ENCODE results near the gene DDX39B. TPM values are rescaled to one million over a fixed set of nuclear protein-coding genes. Genes with fewer than 3 reads are reported as not detected.

Gene DDX39B
- total and polyA plus RNA-seq, 9 of the 15 experiments (the other 6 are each of a cell fraction or from before 2014, with no cell fraction given), result 479 to 869 (median 592) TPM

DNA sequence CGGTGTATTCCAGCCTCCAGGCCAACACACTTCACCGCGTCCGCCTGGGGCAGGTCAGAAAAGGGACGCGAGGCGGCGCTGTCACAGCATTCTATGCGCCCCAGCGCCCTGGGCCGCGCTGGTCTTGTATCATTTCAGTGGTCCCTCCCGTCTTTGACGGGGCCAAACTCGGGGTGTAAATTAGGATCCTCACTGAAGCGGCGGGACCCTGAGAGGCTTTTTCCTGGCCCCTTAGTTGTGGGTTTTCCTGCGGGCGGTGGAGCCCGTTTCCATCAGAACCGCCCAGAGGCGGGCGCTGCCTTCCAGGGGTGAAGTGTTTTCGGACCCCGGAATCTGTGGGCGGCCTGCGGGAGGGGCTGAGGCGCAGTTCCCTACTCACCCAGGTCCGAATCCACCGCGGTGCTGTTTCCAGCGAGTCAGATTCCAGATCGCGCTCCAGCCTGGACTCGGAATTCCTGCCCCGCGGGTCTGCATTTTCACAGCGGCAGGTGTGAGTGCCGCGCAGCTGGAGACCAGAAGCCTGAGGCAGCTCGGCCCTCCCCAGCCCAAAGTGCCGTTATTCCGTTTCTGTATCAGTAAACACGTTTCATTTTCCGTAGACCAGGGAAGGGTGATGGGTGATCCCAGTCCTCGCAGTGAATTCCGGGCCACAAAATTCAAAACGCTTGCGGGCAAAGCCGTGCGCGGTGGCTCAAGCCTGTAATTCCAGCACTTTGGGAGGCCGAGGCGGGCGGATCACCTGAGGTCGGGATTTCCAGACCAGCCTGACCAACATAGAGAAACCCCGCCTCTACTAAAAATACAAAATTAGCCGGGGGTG lies 47.7 kb downstream of the DDX39B start (continued):
- TF ChIP-seq TEAD4 (IDR thresholded peaks at IDR 0.05; ENCODE audit: low read length), result peak; percentile 51; the same call in 1 of the 2 replicates
- no peak for TF ChIP-seq TEAD4 (CRISPR knock-in tag; IDR thresholded peaks at IDR 0.05; ENCODE audit: borderline replicate concordance)
- peak; percentile 60; the same call in 1 of the 2 replicates for TF ChIP-seq ESRRA (IDR thresholded peaks at IDR 0.05; ENCODE audit: borderline replicate concordance, low read depth)
- TF ChIP-seq CHD4 (IDR thresholded peaks at IDR 0.05; ENCODE audit: insufficient read depth, insufficient replicate concordance, low read depth, low read length, poor library complexity, severe bottlenecking), result no peak
- peak; percentile 79 for TF ChIP-seq RBFOX2 (IDR thresholded peaks at IDR 0.05; ENCODE audit: low read depth, low read length)
- peak; percentile 42; the same call in 1 of the 2 replicates for TF ChIP-seq HCFC1 (IDR thresholded peaks at IDR 0.05; ENCODE audit: low read depth, low read length)
- TF ChIP-seq NFIC (IDR thresholded peaks at IDR 0.05), result peak; percentile 23; the same call in 1 of the 2 replicates
- TF ChIP-seq ZNF785 (CRISPR knock-in tag; IDR thresholded peaks at IDR 0.05), result no peak
- no peak for TF ChIP-seq ZC3H8 (IDR thresholded peaks at IDR 0.05)
- TF ChIP-seq, protein P1, sequence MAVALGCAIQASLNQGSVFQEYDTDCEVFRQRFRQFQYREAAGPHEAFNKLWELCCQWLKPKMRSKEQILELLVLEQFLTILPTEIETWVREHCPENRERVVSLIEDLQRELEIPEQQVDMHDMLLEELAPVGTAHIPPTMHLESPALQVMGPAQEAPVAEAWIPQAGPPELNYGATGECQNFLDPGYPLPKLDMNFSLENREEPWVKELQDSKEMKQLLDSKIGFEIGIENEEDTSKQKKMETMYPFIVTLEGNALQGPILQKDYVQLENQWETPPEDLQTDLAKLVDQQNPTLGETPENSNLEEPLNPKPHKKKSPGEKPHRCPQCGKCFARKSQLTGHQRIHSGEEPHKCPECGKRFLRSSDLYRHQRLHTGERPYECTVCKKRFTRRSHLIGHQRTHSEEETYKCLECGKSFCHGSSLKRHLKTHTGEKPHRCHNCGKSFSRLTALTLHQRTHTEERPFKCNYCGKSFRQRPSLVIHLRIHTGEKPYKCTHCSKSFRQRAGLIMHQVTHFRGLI (CRISPR knock-in tag; IDR thresholded peaks at IDR 0.05), result no peak
- TF ChIP-seq, protein P2, sequence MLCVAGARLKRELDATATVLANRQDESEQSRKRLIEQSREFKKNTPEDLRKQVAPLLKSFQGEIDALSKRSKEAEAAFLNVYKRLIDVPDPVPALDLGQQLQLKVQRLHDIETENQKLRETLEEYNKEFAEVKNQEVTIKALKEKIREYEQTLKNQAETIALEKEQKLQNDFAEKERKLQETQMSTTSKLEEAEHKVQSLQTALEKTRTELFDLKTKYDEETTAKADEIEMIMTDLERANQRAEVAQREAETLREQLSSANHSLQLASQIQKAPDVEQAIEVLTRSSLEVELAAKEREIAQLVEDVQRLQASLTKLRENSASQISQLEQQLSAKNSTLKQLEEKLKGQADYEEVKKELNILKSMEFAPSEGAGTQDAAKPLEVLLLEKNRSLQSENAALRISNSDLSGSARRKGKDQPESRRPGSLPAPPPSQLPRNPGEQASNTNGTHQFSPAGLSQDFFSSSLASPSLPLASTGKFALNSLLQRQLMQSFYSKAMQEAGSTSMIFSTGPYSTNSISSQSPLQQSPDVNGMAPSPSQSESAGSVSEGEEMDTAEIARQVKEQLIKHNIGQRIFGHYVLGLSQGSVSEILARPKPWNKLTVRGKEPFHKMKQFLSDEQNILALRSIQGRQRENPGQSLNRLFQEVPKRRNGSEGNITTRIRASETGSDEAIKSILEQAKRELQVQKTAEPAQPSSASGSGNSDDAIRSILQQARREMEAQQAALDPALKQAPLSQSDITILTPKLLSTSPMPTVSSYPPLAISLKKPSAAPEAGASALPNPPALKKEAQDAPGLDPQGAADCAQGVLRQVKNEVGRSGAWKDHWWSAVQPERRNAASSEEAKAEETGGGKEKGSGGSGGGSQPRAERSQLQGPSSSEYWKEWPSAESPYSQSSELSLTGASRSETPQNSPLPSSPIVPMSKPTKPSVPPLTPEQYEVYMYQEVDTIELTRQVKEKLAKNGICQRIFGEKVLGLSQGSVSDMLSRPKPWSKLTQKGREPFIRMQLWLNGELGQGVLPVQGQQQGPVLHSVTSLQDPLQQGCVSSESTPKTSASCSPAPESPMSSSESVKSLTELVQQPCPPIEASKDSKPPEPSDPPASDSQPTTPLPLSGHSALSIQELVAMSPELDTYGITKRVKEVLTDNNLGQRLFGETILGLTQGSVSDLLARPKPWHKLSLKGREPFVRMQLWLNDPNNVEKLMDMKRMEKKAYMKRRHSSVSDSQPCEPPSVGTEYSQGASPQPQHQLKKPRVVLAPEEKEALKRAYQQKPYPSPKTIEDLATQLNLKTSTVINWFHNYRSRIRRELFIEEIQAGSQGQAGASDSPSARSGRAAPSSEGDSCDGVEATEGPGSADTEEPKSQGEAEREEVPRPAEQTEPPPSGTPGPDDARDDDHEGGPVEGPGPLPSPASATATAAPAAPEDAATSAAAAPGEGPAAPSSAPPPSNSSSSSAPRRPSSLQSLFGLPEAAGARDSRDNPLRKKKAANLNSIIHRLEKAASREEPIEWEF (CRISPR knock-in tag; IDR thresholded peaks at IDR 0.05), result no peak
- no peak for TF ChIP-seq KHSRP (IDR thresholded peaks at IDR 0.05)
- TF ChIP-seq, protein P3, sequence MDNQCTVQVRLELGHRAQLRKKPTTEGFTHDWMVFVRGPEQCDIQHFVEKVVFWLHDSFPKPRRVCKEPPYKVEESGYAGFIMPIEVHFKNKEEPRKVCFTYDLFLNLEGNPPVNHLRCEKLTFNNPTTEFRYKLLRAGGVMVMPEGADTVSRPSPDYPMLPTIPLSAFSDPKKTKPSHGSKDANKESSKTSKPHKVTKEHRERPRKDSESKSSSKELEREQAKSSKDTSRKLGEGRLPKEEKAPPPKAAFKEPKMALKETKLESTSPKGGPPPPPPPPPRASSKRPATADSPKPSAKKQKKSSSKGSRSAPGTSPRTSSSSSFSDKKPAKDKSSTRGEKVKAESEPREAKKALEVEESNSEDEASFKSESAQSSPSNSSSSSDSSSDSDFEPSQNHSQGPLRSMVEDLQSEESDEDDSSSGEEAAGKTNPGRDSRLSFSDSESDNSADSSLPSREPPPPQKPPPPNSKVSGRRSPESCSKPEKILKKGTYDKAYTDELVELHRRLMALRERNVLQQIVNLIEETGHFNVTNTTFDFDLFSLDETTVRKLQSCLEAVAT (IDR thresholded peaks at IDR 0.05), result peak in 1 of 2 experiments; percentile 75; a peak in 2 of 4 replicates
- no peak for TF ChIP-seq CCAR2 (IDR thresholded peaks at IDR 0.05; ENCODE audit: low read depth, low read length)
- TF ChIP-seq E2F3 (CRISPR knock-in tag; IDR thresholded peaks at IDR 0.05), result 0 out of 2 replicates have a peak, but pooled peaks have one; percentile 54
- no peak for TF ChIP-seq ILF3 (IDR thresholded peaks at IDR 0.05; ENCODE audit: borderline replicate concordance)
- peak; percentile 41; the same call in 1 of the 2 replicates for TF ChIP-seq LCOR (CRISPR knock-in tag; IDR thresholded peaks at IDR 0.05)
- TF ChIP-seq ZNF444 (CRISPR knock-in tag; IDR thresholded peaks at IDR 0.05), result no peak
- TF ChIP-seq HLTF (IDR thresholded peaks at IDR 0.05), result 0 out of 2 replicates have a peak, but pooled peaks have one; percentile 40
- TF ChIP-seq NCOA1 (IDR thresholded peaks at IDR 0.05; ENCODE audit: low read depth), result peak; percentile 32; the same call in 1 of the 2 replicates
- TF ChIP-seq CBX3 (IDR thresholded peaks at IDR 0.05; ENCODE audit: borderline replicate concordance in 1 of 2, low read length in 2 of 2), result peak in 1 of 2 experiments; percentile 62; a peak in 1 of 3 replicates
